ENCODE results near the gene CREB3L2. TPM values are rescaled to one million over a fixed set of nuclear protein-coding genes. Genes with fewer than 3 reads are reported as not detected.

CREB3L2 gene
- polyA plus RNA-seq, 2 of the 4 experiments (the other 2 are of a cell fraction) = 16.3 to 32.2 TPM

- no peak for TF ChIP-seq PHF8 (IDR thresholded peaks at IDR 0.05; ENCODE audit: borderline replicate concordance, low read depth)
Measured at GRCh38 chr7:137860542-137860941, 141.3 kb downstream of the CREB3L2 start (continued).

- DNase-seq (ENCODE audit: low read depth in 1 of 2, low spot score in 1 of 2) = no peak
- CTCF ChIA-PET = interaction anchor here (0.5 kb wide), 1 partner anchor 67 kb away, joined by 3 read pairs; no protein-coding TSS in a partner anchor
Measured at GRCh38 chr7:137853053-137853452, 148.8 kb downstream of the CREB3L2 start.

GRCh38 chr7:137852108-137852507, 149.8 kb downstream of the CREB3L2 start:
- Histone ChIP-seq H3K4me2 (no peak overlapping the region), H3K4me3 (no peak overlapping the region), H3K4me1 (no peaks in the 10 kb centered on the region; the same call in 2 of the 3 replicates), H3K27ac (no peak overlapping the region), H3K9me3 (no peaks in the 10 kb centered on the region)
- no peak for ATAC-seq
- no peak for DNase-seq (ENCODE audit: low read depth in 1 of 2, low spot score in 1 of 2)
- FAIRE-seq = no peak
- ChIA-PET CTCF (no interaction called here), POLR2A (no interaction called here)
- TF ChIP-seq TP53 (CRISPR knock-in tag; IDR thresholded peaks at IDR 0.05) (no peak), CBX2 (IDR thresholded peaks at IDR 0.05; ENCODE audit: borderline replicate concordance, low read depth) (no peak), ATOH8 (CRISPR knock-in tag; IDR thresholded peaks at IDR 0.05; ENCODE audit: low read depth) (no peak), MAZ (IDR thresholded peaks at IDR 0.05; ENCODE audit: borderline replicate concordance, low read depth, low read length) (no peak), HOXB13 (CRISPR knock-in tag; IDR thresholded peaks at IDR 0.05; ENCODE audit: low read depth) (no peak)

More at GRCh38 chr7:137853053-137853452, 148.8 kb downstream of the CREB3L2 start:
- 88% methylated on average over 1 of the region's 1 CpG for WGBS (ENCODE audit: missing lambda C conversion rate)
- no peak overlapping the region for H3K27ac ChIP-seq
- no peak for ATAC-seq
- no peak overlapping the region for H3K4me3 ChIP-seq
- POLR2A ChIA-PET = no interaction called here
- H3K9me3 ChIP-seq = no peaks in the 10 kb centered on the region
- FAIRE-seq = no peak
- TF ChIP-seq HES2 (IDR thresholded peaks at IDR 0.05) = no peak
- TF ChIP-seq ZC3H11A (IDR thresholded peaks at IDR 0.05) = no peak
- TF ChIP-seq CHD4 (IDR thresholded peaks at IDR 0.05; ENCODE audit: borderline replicate concordance) = no peak
- no peak for TF ChIP-seq POLR2AphosphoS2 (conservative IDR thresholded peaks at IDR 0.05; ENCODE audit: low read length)
- TF ChIP-seq EP300 (IDR thresholded peaks at IDR 0.05) = no peak
- no peak for TF ChIP-seq CBX8 (IDR thresholded peaks at IDR 0.05)
- TF ChIP-seq KDM1A (IDR thresholded peaks at IDR 0.05; ENCODE audit: low read depth) = no peak
- no peak for TF ChIP-seq FOSB (CRISPR knock-in tag; IDR thresholded peaks at IDR 0.05)
- no peak for TF ChIP-seq MYC (IDR thresholded peaks at IDR 0.05; ENCODE audit: borderline replicate concordance, low read length)
- TF ChIP-seq RCOR1 (IDR thresholded peaks at IDR 0.05; ENCODE audit: low read depth, low read length) = no peak
- no peak for TF ChIP-seq USF2 (IDR thresholded peaks at IDR 0.05)
- no peak for TF ChIP-seq BHLHE40 (IDR thresholded peaks at IDR 0.05; ENCODE audit: low read depth, low read length)
- no peak for TF ChIP-seq HOXB13 (CRISPR knock-in tag; IDR thresholded peaks at IDR 0.05; ENCODE audit: low read depth)
- no peak for TF ChIP-seq E2F6 (IDR thresholded peaks at IDR 0.05; ENCODE audit: borderline replicate concordance, low read depth)
- no peak for TF ChIP-seq EHMT2 (IDR thresholded peaks at IDR 0.05; ENCODE audit: low read depth)
- no peak overlapping the region for H3K4me2 ChIP-seq
- no peaks in the 10 kb centered on the region for H3K4me1 ChIP-seq

Data from A549 (cell line).